Keratinocyte (primary cell): Measurements from ENCODE around the gene TARS2.

ENCODE experiments used
- CTCF ChIP-seq, 3 experiments: IDR thresholded peaks in 1 of 3; conservative IDR thresholded peaks in 1 of 3; optimal IDR thresholded peaks in 1 of 3; 2 replicates in 2 of 3; 3 replicates in 1 of 3; pipeline versions ENCODE3 to v1.5.1; 2011; ENCODE audit warnings: low read length in 3 of 3, mild to moderate bottlenecking in 3 of 3, moderate library complexity in 2 of 3, control low read depth in 1 of 3, inconsistent platforms in 1 of 3; ENCODE audit not compliant: insufficient read depth in 2 of 3; ENCODE audit errors: extremely low read depth in 1 of 3
- EZH2 ChIP-seq: IDR thresholded peaks from one replicate; pipeline ENCODE4 v1.6.1; 2012; ENCODE audit warnings: inconsistent platforms, mild to moderate bottlenecking, low read length, moderate library complexity

GRCh38 chr1:150532860-150533259 is 45.6 kb downstream of the TARS2 start:
- TF ChIP-seq EZH2 (no peak), CTCF (optimal IDR thresholded peaks at IDR 0.05 in 1 of 3, IDR thresholded peaks at IDR 0.05 in 1 of 3, conservative IDR thresholded peaks at IDR 0.05 in 1 of 3; ENCODE audit: extremely low read depth in 1 of 3, insufficient read depth in 2 of 3, low read length in 3 of 3) (no peak)
